ENCODE measurements around the gene BCO1. TPM values are rescaled to one million over a fixed set of nuclear protein-coding genes. Genes with fewer than 3 reads are reported as not detected.

BCO1 gene
- total and polyA plus RNA-seq, 4 experiments from 2014 or later: not detected

- no peaks in the 10 kb centered on the region for H3K36me3 ChIP-seq (ENCODE audit: insufficient read depth, low read length)
- intact Hi-C loops (cut with micrococcal nuclease): no loop called here
- Mint-ChIP-seq H3K9me3 (no peaks in the 10 kb centered on the region), H3K27ac (no peak overlapping the region), H3K27me3 (peaks cover 5 to 13% of the 10 kb centered on the region in 2 donors), H3K4me1 (peaks cover 0 to 5% (median 0%) of the 10 kb centered on the region in 4 donors), H3K36me3 (no peaks in the 10 kb centered on the region), H3K4me3 (no peak overlapping the region)
- no peak overlapping the region for H3K4me3 ChIP-seq (ENCODE audit: low read length in 2 of 2)
- no peaks in the 10 kb centered on the region for H3K4me1 ChIP-seq (ENCODE audit: insufficient read depth, low read length)
- H3K9me3 ChIP-seq (ENCODE audit: control insufficient read depth in 1 of 2, low read length in 2 of 2): no peaks in the 10 kb centered on the region
- ChIA-PET CTCF (ENCODE audit: partially characterized antibody) (no interaction called here), POLR2A (ENCODE audit: partially characterized antibody) (no interaction called here)
- DNase-seq: no peak
- no peak overlapping the region for H3K27ac ChIP-seq (ENCODE audit: low read depth, low read length)
- H3K27me3 ChIP-seq (ENCODE audit: insufficient read depth, low read length): no peaks in the 10 kb centered on the region
Observed at GRCh38 chr16:81232740-81233367, 5.6 kb upstream of the BCO1 start.

DNA sequence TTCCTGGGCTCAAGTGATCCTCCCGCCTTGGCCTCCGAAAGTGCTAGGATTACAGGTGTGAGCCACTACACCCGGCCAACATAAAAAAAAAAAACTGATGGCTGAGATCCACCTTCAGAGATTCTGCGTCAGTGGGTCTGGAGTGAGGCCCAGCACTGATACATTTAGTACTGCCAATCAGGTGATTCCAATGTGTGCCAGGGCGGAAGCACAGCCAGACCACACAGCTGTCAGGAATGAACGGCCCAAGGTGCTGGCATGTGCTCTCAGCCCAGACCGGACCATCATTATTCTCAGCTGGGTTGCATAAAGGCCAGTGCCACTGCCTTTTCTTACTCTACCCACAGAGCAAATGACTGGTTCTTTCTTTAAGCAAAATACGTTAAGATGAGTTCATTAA lies 1.2 kb upstream of the BCO1 start:
- no peak for DNase-seq
- Mint-ChIP-seq H3K27ac (no peak overlapping the region), H3K4me3 (no peak overlapping the region), H3K27me3 (peaks cover 0 to 10% of the 10 kb centered on the region in 2 donors), H3K9me3 (no peaks in the 10 kb centered on the region), H3K36me3 (no peaks in the 10 kb centered on the region), H3K4me1 (peaks cover 3 to 16% (median 6%) of the 10 kb centered on the region in 4 donors)
- CTCF ChIA-PET (ENCODE audit: partially characterized antibody): no interaction called here
- Histone ChIP-seq H3K36me3 (ENCODE audit: insufficient read depth, low read length) (no peaks in the 10 kb centered on the region), H3K27me3 (ENCODE audit: insufficient read depth, low read length) (no peaks in the 10 kb centered on the region), H3K4me1 (ENCODE audit: insufficient read depth, low read length) (peaks cover 4% of the 10 kb centered on the region), H3K4me3 (ENCODE audit: low read length in 2 of 2) (no peak overlapping the region), H3K9me3 (ENCODE audit: control insufficient read depth in 1 of 2, low read length in 2 of 2) (no peaks in the 10 kb centered on the region), H3K27ac (ENCODE audit: low read depth, low read length) (no peak overlapping the region)
- POLR2A ChIA-PET (ENCODE audit: partially characterized antibody): no interaction called here
- intact Hi-C loops (cut with micrococcal nuclease): no loop called here

- Mint-ChIP-seq H3K4me3 (no peak overlapping the region), H3K36me3 (no peaks in the 10 kb centered on the region), H3K9me3 (no peaks in the 10 kb centered on the region), H3K27ac (no peak overlapping the region), H3K27me3 (peaks cover 0 to 10% of the 10 kb centered on the region in 2 donors), H3K4me1 (peaks cover 3 to 16% (median 6%) of the 10 kb centered on the region in 4 donors)
- Histone ChIP-seq H3K9me3 (ENCODE audit: control insufficient read depth in 1 of 2, low read length in 2 of 2) (no peaks in the 10 kb centered on the region), H3K27me3 (ENCODE audit: insufficient read depth, low read length) (no peaks in the 10 kb centered on the region), H3K27ac (ENCODE audit: low read depth, low read length) (no peak overlapping the region), H3K4me1 (ENCODE audit: insufficient read depth, low read length) (peaks cover 4% of the 10 kb centered on the region), H3K4me3 (ENCODE audit: low read length in 2 of 2) (no peak overlapping the region), H3K36me3 (ENCODE audit: insufficient read depth, low read length) (no peaks in the 10 kb centered on the region)
- ChIA-PET CTCF (ENCODE audit: partially characterized antibody) (no interaction called here), POLR2A (ENCODE audit: partially characterized antibody) (no interaction called here)
- no peak for DNase-seq
- intact Hi-C loops (cut with micrococcal nuclease): no loop called here
Observed at GRCh38 chr16:81237942-81238295, 570 bp upstream of the BCO1 start.

- Mint-ChIP-seq H3K27me3 (peaks cover 0 to 6% of the 10 kb centered on the region in 2 donors), H3K36me3 (no peaks in the 10 kb centered on the region), H3K4me1 (peaks cover 3 to 16% (median 6%) of the 10 kb centered on the region in 4 donors), H3K27ac (no peak overlapping the region), H3K4me3 (peak overlapping the region in 1 of 8 donors; percentile 31), H3K9me3 (no peaks in the 10 kb centered on the region)
- H3K4me3 ChIP-seq (ENCODE audit: low read length in 2 of 2): no peak overlapping the region
- ChIA-PET POLR2A (ENCODE audit: partially characterized antibody) (no interaction called here), CTCF (ENCODE audit: partially characterized antibody) (interaction anchor here (1.3 kb wide), 1 partner anchor 11 kb away, joined by 3 read pairs; no protein-coding TSS in a partner anchor)
- H3K27me3 ChIP-seq (ENCODE audit: insufficient read depth, low read length): no peaks in the 10 kb centered on the region
- no peak for DNase-seq
- peaks cover 4% of the 10 kb centered on the region for H3K4me1 ChIP-seq (ENCODE audit: insufficient read depth, low read length)
- no peaks in the 10 kb centered on the region for H3K36me3 ChIP-seq (ENCODE audit: insufficient read depth, low read length)
- intact Hi-C loops (cut with micrococcal nuclease): no loop called here
- H3K9me3 ChIP-seq (ENCODE audit: control insufficient read depth in 1 of 2, low read length in 2 of 2): no peaks in the 10 kb centered on the region
- H3K27ac ChIP-seq (ENCODE audit: low read depth, low read length): no peak overlapping the region
Observed at GRCh38 chr16:81239367-81240121, 1.1 kb downstream of the BCO1 start.

DNA sequence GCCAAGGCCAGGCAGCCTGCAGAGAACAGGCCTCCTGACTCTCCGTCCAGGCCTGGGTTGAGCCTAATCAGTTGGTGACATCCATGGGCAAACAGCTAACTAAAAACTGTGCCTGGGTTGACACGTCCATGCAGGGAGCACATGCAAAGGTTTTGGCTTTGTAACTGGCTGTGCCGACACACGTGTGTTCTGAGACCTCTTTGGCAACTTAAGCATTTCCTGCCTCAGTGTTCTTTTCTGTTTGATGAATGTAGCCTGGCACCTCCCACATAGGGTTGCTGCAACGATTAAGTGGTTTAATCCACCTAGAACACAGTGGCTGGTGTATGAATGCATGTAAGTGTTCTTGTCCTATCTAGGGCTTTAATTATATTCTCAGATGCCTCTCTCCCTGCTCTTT lies 3.2 kb downstream of the BCO1 start:
- Mint-ChIP-seq H3K36me3 (no peaks in the 10 kb centered on the region), H3K27me3 (peaks cover 4 to 6% of the 10 kb centered on the region in 2 donors), H3K4me1 (peaks cover 3 to 16% (median 6%) of the 10 kb centered on the region in 4 donors), H3K9me3 (peaks cover 0 to 2% (median 0%) of the 10 kb centered on the region in 8 donors), H3K4me3 (no peak overlapping the region), H3K27ac (no peak overlapping the region)
- no peak for DNase-seq
- no peaks in the 10 kb centered on the region for H3K27me3 ChIP-seq (ENCODE audit: insufficient read depth, low read length)
- H3K9me3 ChIP-seq (ENCODE audit: control insufficient read depth in 1 of 2, low read length in 2 of 2): no peaks in the 10 kb centered on the region
- no peaks in the 10 kb centered on the region for H3K36me3 ChIP-seq (ENCODE audit: insufficient read depth, low read length)
- intact Hi-C loops (cut with micrococcal nuclease): no loop called here
- ChIA-PET POLR2A (ENCODE audit: partially characterized antibody) (no interaction called here), CTCF (ENCODE audit: partially characterized antibody) (no interaction called here)
- H3K27ac ChIP-seq (ENCODE audit: low read depth, low read length): no peak overlapping the region
- no peak overlapping the region for H3K4me3 ChIP-seq (ENCODE audit: low read length in 2 of 2)
- H3K4me1 ChIP-seq (ENCODE audit: insufficient read depth, low read length): peaks cover 4% of the 10 kb centered on the region

DNA sequence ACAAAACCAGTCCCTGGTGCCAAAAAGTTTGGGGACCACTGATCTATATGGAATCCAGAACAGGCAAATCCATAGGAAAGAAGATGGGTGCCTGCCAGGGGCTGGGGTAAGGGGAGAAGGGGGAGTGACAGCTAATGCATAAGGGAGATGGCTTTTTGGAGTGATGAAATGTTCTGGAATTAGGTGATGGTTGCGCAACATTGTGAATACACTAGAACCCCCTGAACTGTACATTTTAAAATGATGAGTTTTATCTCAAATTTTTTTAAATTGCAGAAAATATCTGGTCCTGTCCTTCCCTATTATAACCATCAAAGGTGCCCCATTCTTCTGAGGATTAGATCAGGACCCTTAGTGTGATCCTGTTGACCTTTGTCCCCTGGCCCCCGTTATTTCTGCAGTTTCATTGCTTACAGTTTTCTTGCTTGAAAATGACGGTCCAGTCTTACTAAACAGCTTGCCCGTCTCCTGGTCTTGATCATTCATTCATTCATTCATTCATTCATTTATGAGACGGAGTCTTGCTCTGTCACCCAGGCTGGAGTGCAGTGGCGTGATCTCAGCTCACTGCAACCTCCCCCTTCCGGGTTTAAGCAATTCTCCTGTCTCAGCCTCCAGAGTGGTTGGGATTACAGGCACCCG lies 4.6 kb downstream of the BCO1 start:
- intact Hi-C loops (cut with micrococcal nuclease): no loop called here
- Histone ChIP-seq H3K4me1 (ENCODE audit: insufficient read depth, low read length) (peaks cover 4% of the 10 kb centered on the region), H3K4me3 (ENCODE audit: low read length in 2 of 2) (no peak overlapping the region), H3K9me3 (ENCODE audit: control insufficient read depth in 1 of 2, low read length in 2 of 2) (no peaks in the 10 kb centered on the region), H3K27ac (ENCODE audit: low read depth, low read length) (no peak overlapping the region), H3K27me3 (ENCODE audit: insufficient read depth, low read length) (no peaks in the 10 kb centered on the region), H3K36me3 (ENCODE audit: insufficient read depth, low read length) (no peaks in the 10 kb centered on the region)
- Mint-ChIP-seq H3K27ac (no peak overlapping the region), H3K9me3 (peaks cover 0 to 2% (median 0%) of the 10 kb centered on the region in 8 donors), H3K27me3 (peaks cover 4 to 6% of the 10 kb centered on the region in 2 donors), H3K36me3 (no peaks in the 10 kb centered on the region), H3K4me3 (no peak overlapping the region), H3K4me1 (peaks cover 3 to 11% (median 6%) of the 10 kb centered on the region in 4 donors)
- DNase-seq: no peak
- ChIA-PET POLR2A (ENCODE audit: partially characterized antibody) (no interaction called here), CTCF (ENCODE audit: partially characterized antibody) (no interaction called here)

DNA sequence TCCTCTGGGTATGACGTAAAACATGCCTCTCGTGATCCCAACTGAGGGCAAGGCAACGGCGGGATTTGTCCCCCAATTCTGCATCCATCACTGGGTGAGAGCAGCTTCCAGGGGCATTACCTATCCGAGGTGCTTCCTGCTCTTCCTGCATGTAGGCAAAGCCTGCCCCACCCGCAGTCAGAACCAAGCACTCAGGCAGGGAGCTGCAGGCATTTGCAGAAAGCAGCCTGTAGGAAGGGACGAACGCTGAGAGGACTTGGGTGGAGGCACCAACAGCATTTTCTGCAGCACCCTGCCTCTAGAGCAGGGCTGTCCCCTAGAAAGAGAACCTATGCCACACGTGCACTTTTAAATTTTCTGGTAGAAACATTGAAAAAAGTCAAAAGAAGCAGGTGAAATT lies 5.5 kb downstream of the BCO1 start:
- POLR2A ChIA-PET (ENCODE audit: partially characterized antibody): no interaction called here
- Histone ChIP-seq H3K36me3 (ENCODE audit: insufficient read depth, low read length) (no peaks in the 10 kb centered on the region), H3K4me3 (ENCODE audit: low read length in 2 of 2) (no peak overlapping the region), H3K27ac (ENCODE audit: low read depth, low read length) (no peak overlapping the region), H3K27me3 (ENCODE audit: insufficient read depth, low read length) (no peaks in the 10 kb centered on the region), H3K4me1 (ENCODE audit: insufficient read depth, low read length) (no peaks in the 10 kb centered on the region), H3K9me3 (ENCODE audit: control insufficient read depth in 1 of 2, low read length in 2 of 2) (no peaks in the 10 kb centered on the region)
- CTCF ChIA-PET (ENCODE audit: partially characterized antibody): interaction anchor here (0.6 to 1.4 kb wide), 2 partner anchors 16 to 211 kb away, joined by 3 to 4 read pairs; no protein-coding TSS in a partner anchor
- Mint-ChIP-seq H3K27me3 (peaks cover 4% of the 10 kb centered on the region in 2 donors), H3K36me3 (no peaks in the 10 kb centered on the region), H3K4me1 (peaks cover 0 to 2% (median 0%) of the 10 kb centered on the region in 4 donors), H3K4me3 (no peak overlapping the region), H3K27ac (no peak overlapping the region), H3K9me3 (peaks cover 0 to 2% (median 0%) of the 10 kb centered on the region in 8 donors)
- DNase-seq: no peak
- intact Hi-C loops (cut with micrococcal nuclease): no loop called here

All from CD4-positive, alpha-beta memory T cell (primary cell).